GM23338 (cell line): ENCODE data around the gene NPLOC4. TPM values are rescaled to one million over a fixed set of nuclear protein-coding genes. Genes with fewer than 3 reads are reported as not detected.

Experiments used
- ATAC-seq: fragments of 200-7000 bp; cut with Tn5 transposase; 3 replicates; pipeline ENCODE4 v1.9.1; 2020
- DNase-seq: peaks from one replicate; pipeline ENCODE4 v3.0.0-alpha.2; 2015; ENCODE audit warnings: low spot score
- H2AFZ ChIP-seq: fragments of 200-600 bp; sonication (generic); 2 replicates; pipeline ENCODE4 v1.8.0; 2016; ENCODE audit warnings: antibody characterized with exemption, mild to moderate bottlenecking, moderate library complexity
- H3F3A ChIP-seq: fragments of 200-600 bp; sonication (generic); replicated peaks from 2 replicates; pipeline ENCODE4 v1.8.0; 2017; ENCODE audit warnings: antibody characterized with exemption, mixed run types, low read depth
- H3K27ac ChIP-seq: fragments of 200-600 bp; sonication (generic); 2 replicates; pipeline ENCODE4 v1.6.1; 2016; ENCODE audit warnings: low read depth
- H3K27me3 ChIP-seq: fragments of 200-600 bp; sonication (generic); 2 replicates; pipeline ENCODE4 v1.8.0; 2016; ENCODE audit warnings: mild to moderate bottlenecking, mixed run types, moderate library complexity; ENCODE audit not compliant: insufficient read depth
- H3K36me3 ChIP-seq: fragments of 200-600 bp; sonication (generic); 2 replicates; pipeline ENCODE4 v1.8.0; 2016; ENCODE audit warnings: mild to moderate bottlenecking; ENCODE audit not compliant: insufficient read depth
- H3K4me1 ChIP-seq: fragments of 200-600 bp; sonication (generic); 2 replicates; pipeline ENCODE4 v1.8.0; 2016; ENCODE audit warnings: mild to moderate bottlenecking, moderate library complexity; ENCODE audit not compliant: insufficient read depth
- H3K4me2 ChIP-seq: fragments of 200-600 bp; sonication (generic); 2 replicates; pipeline ENCODE4 v1.7.1; 2017; ENCODE audit warnings: mixed run types
- H3K4me3 ChIP-seq: fragments of 200-600 bp; sonication (generic); 2 replicates; pipeline ENCODE4 v1.6.1; 2016; ENCODE audit warnings: mixed run types
- H3K79me2 ChIP-seq: fragments of 200-600 bp; sonication (generic); replicated peaks from 2 replicates; pipeline ENCODE4 v1.8.0; 2017; ENCODE audit warnings: mild to moderate bottlenecking; ENCODE audit not compliant: insufficient read depth
- H3K9me2 ChIP-seq: fragments of 200-600 bp; sonication (generic); 2 replicates; pipeline ENCODE4 v1.8.0; 2017; ENCODE audit not compliant: insufficient read depth
- H4K20me1 ChIP-seq: fragments of 200-600 bp; sonication (generic); replicated peaks from 2 replicates; pipeline ENCODE4 v1.8.0; 2017; ENCODE audit warnings: mild to moderate bottlenecking; ENCODE audit not compliant: insufficient read depth
- H3K27ac Mint-ChIP-seq: 2 replicates; pipeline ENCODE4 v1.8.0; 2020; ENCODE audit warnings: inconsistent platforms, mild to moderate bottlenecking, moderate library complexity, mixed read lengths
- H3K27me3 Mint-ChIP-seq: 3 replicates; pipeline ENCODE4 v1.8.0; 2022; ENCODE audit warnings: low read depth, mild to moderate bottlenecking, moderate library complexity, mixed read lengths, inconsistent platforms; ENCODE audit not compliant: insufficient read depth, poor library complexity
- H3K36me3 Mint-ChIP-seq: 3 replicates; pipeline ENCODE4 v1.8.0; 2021; ENCODE audit warnings: low read depth, mild to moderate bottlenecking, inconsistent platforms, moderate library complexity, mixed read lengths
- H3K4me1 Mint-ChIP-seq: 3 replicates; pipeline ENCODE4 v1.8.0; 2020; ENCODE audit warnings: mild to moderate bottlenecking, inconsistent platforms, mixed read lengths
- H3K4me3 Mint-ChIP-seq: 3 replicates; pipeline ENCODE4 v1.8.0; 2021; ENCODE audit warnings: moderate library complexity, mild to moderate bottlenecking, inconsistent platforms, mixed read lengths
- H3K9me3 Mint-ChIP-seq: 3 replicates; pipeline ENCODE4 v1.8.0; 2020; ENCODE audit warnings: moderate library complexity, mild to moderate bottlenecking, inconsistent platforms, mixed read lengths
- JUNB ChIP-seq: IDR thresholded peaks from one replicate; pipeline ENCODE4 v1.6.1; 2016; ENCODE audit warnings: antibody characterized with exemption; ENCODE audit not compliant: unreplicated experiment
- POLR2AphosphoS5 ChIP-seq: IDR thresholded peaks from 2 replicates; pipeline ENCODE4 v1.6.1; 2016; ENCODE audit warnings: antibody characterized with exemption, low read depth
- ZNF114 ChIP-seq: fragments of 250-450 bp; sonication (Bioruptor Pico); IDR thresholded peaks from 2 replicates; pipeline ENCODE4 v1.5.0; 2020; ENCODE audit warnings: mild to moderate bottlenecking, moderate library complexity
- ZNF331 ChIP-seq: fragments of 250-450 bp; sonication (Bioruptor Pico); IDR thresholded peaks from 2 replicates; pipeline ENCODE4 v1.5.0; 2020; ENCODE audit warnings: low read depth, mild to moderate bottlenecking, moderate library complexity
- polyA plus RNA-seq: library from polyadenylated mRNA; unstranded; fragments of >200 nt; fragmentation: Nextera tagmentation; extraction: Ambion mirVana; gene quantifications from 2 replicates; pipeline ENCODE4 v1.2.1, GENCODE V29; 2016
- total RNA-seq: library from RNA; depleted of rRNA; stranded (reverse); fragments of >200 nt; shearing (Covaris generic); gene quantifications from 2 replicates; pipeline ENCODE4 v1.2.3, GENCODE V29; 2014
- TF ChIP-seq, protein P1 (sequence below): IDR thresholded peaks from one replicate; pipeline ENCODE4 v1.6.1; 2018; ENCODE audit warnings: antibody characterized with exemption; ENCODE audit not compliant: unreplicated experiment
- TF ChIP-seq, protein P2 (sequence below), 2 experiments: fragments of 200-600 bp in 1 of 2; sonication (generic) in 1 of 2; conservative IDR thresholded peaks; 2 replicates each; pipeline versions ENCODE4 v1.5.1 to v1.6.1; 2016 to 2017; ENCODE audit warnings: antibody characterized with exemption in 2 of 2, low read depth in 2 of 2, mild to moderate bottlenecking in 2 of 2, moderate library complexity in 1 of 2
- TF ChIP-seq, protein P3 (sequence below): fragments of 250-450 bp; sonication (Bioruptor Pico); IDR thresholded peaks from 2 replicates; pipeline ENCODE4 v1.5.0; 2020; ENCODE audit warnings: mild to moderate bottlenecking, moderate library complexity

The NPLOC4 gene
- total and polyA plus RNA-seq, 2 experiments from 2014 or later, result 24.1 to 79.1 TPM

DNA sequence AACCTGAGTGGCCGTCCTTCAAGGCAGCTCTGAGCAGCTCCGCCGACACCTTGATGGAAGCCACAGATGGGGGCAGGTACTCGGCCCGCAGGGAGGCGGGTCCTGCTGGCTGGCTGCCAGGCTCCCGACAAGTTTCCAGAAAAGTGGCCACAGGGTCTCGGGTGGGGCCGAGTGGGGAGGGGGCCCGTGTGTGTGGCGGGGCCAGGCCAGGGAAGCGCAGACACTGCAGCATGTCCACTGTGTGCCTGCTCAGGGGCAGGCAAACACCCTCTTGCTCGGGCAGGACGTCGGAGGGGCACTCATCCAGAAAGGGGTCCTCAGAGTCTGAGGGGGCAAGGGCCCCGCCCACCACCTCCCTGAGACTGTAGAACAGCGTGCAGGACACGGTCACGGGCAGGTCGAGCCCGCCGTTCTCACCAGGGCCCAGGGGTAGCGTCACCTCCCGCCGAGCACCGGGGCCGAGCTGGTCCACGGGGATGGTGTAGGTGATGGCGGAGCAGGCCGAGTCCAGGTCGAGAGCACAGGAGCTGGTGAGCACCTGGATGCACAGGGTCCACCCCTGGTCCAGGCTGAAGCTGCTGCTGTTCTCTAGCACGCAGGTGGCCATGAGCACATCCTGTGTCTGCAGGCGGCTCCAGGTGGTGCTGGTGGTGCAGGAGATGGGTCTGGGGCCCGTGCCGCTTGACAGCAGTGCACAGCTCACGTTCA is 89.9 kb downstream of the NPLOC4 start (continued):
- TF ChIP-seq, protein P1, sequence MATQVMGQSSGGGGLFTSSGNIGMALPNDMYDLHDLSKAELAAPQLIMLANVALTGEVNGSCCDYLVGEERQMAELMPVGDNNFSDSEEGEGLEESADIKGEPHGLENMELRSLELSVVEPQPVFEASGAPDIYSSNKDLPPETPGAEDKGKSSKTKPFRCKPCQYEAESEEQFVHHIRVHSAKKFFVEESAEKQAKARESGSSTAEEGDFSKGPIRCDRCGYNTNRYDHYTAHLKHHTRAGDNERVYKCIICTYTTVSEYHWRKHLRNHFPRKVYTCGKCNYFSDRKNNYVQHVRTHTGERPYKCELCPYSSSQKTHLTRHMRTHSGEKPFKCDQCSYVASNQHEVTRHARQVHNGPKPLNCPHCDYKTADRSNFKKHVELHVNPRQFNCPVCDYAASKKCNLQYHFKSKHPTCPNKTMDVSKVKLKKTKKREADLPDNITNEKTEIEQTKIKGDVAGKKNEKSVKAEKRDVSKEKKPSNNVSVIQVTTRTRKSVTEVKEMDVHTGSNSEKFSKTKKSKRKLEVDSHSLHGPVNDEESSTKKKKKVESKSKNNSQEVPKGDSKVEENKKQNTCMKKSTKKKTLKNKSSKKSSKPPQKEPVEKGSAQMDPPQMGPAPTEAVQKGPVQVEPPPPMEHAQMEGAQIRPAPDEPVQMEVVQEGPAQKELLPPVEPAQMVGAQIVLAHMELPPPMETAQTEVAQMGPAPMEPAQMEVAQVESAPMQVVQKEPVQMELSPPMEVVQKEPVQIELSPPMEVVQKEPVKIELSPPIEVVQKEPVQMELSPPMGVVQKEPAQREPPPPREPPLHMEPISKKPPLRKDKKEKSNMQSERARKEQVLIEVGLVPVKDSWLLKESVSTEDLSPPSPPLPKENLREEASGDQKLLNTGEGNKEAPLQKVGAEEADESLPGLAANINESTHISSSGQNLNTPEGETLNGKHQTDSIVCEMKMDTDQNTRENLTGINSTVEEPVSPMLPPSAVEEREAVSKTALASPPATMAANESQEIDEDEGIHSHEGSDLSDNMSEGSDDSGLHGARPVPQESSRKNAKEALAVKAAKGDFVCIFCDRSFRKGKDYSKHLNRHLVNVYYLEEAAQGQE, result no peak
- TF ChIP-seq ZNF114 (CRISPR knock-in tag) (no peak), ZNF331 (no peak), POLR2AphosphoS5 (no peak)
- TF ChIP-seq, protein P2, sequence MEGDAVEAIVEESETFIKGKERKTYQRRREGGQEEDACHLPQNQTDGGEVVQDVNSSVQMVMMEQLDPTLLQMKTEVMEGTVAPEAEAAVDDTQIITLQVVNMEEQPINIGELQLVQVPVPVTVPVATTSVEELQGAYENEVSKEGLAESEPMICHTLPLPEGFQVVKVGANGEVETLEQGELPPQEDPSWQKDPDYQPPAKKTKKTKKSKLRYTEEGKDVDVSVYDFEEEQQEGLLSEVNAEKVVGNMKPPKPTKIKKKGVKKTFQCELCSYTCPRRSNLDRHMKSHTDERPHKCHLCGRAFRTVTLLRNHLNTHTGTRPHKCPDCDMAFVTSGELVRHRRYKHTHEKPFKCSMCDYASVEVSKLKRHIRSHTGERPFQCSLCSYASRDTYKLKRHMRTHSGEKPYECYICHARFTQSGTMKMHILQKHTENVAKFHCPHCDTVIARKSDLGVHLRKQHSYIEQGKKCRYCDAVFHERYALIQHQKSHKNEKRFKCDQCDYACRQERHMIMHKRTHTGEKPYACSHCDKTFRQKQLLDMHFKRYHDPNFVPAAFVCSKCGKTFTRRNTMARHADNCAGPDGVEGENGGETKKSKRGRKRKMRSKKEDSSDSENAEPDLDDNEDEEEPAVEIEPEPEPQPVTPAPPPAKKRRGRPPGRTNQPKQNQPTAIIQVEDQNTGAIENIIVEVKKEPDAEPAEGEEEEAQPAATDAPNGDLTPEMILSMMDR (conservative IDR thresholded peaks at IDR 0.05; ENCODE audit: low read depth in 2 of 2), result no peak

DNA sequence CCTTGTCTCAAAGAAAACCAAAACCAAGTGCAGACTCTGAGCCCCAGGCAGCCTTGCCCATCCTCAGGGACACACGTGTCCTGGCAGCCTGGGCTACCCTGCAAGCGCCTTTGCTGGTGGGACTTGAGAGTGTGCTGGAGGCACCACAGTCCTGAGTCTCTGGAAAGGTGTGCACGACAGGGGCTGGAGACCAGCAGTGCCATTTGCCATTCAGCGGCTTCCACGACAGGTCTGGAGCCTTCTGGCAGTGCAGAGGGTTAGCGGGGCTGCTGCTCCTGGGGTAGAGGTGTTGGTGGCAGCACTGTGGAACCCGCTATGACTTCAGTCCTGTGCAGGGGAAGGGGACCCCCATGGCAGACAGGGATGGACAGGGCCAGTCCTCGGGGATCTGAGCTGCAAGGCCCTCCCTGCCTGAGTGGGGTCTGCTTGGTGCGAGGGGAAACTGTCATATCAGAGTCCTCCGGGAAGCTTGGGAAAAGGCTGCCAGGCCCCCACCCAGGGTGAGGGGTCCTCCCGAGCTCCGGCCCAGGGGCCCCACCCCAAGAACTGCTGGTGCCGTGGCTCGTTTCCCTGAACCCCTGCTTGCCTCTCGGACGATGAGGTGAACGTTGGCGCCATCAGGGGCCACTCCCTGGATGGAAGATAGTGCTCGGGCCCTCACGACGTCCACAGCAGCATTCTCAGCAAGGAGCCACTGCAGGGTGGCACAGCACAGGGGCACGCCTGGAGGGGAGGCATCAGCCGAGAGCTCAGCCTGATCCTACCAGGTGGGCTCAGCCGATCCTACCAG is 91.6 kb downstream of the NPLOC4 start:
- no peaks in the 10 kb centered on the region; the same call in 1 of the 2 replicates for H3K36me3 ChIP-seq
- H3K27ac ChIP-seq, result no peak overlapping the region
- no peak overlapping the region for H2AFZ ChIP-seq
- no peaks in the 10 kb centered on the region; the same call in 1 of the 2 replicates for H4K20me1 ChIP-seq
- Mint-ChIP-seq H3K4me1 (no peaks in the 10 kb centered on the region), H3K27ac (no peak overlapping the region), H3K27me3 (peaks cover 2% of the 10 kb centered on the region), H3K9me3 (no peaks in the 10 kb centered on the region), H3K36me3 (peaks cover 36% of the 10 kb centered on the region), H3K4me3 (no peak overlapping the region)
- no peaks in the 10 kb centered on the region for H3K27me3 ChIP-seq
- no peaks in the 10 kb centered on the region for H3K4me1 ChIP-seq
- H3K4me2 ChIP-seq, result no peak overlapping the region
- DNase-seq (no peak), ATAC-seq (no peak)
- H3K4me3 ChIP-seq, result no peak overlapping the region
- no peaks in the 10 kb centered on the region for H3K9me2 ChIP-seq
- H3F3A ChIP-seq, result no peaks in the 10 kb centered on the region
- peaks cover 10% of the 10 kb centered on the region; the same call in 1 of the 2 replicates for H3K79me2 ChIP-seq
- TF ChIP-seq, protein P3, sequence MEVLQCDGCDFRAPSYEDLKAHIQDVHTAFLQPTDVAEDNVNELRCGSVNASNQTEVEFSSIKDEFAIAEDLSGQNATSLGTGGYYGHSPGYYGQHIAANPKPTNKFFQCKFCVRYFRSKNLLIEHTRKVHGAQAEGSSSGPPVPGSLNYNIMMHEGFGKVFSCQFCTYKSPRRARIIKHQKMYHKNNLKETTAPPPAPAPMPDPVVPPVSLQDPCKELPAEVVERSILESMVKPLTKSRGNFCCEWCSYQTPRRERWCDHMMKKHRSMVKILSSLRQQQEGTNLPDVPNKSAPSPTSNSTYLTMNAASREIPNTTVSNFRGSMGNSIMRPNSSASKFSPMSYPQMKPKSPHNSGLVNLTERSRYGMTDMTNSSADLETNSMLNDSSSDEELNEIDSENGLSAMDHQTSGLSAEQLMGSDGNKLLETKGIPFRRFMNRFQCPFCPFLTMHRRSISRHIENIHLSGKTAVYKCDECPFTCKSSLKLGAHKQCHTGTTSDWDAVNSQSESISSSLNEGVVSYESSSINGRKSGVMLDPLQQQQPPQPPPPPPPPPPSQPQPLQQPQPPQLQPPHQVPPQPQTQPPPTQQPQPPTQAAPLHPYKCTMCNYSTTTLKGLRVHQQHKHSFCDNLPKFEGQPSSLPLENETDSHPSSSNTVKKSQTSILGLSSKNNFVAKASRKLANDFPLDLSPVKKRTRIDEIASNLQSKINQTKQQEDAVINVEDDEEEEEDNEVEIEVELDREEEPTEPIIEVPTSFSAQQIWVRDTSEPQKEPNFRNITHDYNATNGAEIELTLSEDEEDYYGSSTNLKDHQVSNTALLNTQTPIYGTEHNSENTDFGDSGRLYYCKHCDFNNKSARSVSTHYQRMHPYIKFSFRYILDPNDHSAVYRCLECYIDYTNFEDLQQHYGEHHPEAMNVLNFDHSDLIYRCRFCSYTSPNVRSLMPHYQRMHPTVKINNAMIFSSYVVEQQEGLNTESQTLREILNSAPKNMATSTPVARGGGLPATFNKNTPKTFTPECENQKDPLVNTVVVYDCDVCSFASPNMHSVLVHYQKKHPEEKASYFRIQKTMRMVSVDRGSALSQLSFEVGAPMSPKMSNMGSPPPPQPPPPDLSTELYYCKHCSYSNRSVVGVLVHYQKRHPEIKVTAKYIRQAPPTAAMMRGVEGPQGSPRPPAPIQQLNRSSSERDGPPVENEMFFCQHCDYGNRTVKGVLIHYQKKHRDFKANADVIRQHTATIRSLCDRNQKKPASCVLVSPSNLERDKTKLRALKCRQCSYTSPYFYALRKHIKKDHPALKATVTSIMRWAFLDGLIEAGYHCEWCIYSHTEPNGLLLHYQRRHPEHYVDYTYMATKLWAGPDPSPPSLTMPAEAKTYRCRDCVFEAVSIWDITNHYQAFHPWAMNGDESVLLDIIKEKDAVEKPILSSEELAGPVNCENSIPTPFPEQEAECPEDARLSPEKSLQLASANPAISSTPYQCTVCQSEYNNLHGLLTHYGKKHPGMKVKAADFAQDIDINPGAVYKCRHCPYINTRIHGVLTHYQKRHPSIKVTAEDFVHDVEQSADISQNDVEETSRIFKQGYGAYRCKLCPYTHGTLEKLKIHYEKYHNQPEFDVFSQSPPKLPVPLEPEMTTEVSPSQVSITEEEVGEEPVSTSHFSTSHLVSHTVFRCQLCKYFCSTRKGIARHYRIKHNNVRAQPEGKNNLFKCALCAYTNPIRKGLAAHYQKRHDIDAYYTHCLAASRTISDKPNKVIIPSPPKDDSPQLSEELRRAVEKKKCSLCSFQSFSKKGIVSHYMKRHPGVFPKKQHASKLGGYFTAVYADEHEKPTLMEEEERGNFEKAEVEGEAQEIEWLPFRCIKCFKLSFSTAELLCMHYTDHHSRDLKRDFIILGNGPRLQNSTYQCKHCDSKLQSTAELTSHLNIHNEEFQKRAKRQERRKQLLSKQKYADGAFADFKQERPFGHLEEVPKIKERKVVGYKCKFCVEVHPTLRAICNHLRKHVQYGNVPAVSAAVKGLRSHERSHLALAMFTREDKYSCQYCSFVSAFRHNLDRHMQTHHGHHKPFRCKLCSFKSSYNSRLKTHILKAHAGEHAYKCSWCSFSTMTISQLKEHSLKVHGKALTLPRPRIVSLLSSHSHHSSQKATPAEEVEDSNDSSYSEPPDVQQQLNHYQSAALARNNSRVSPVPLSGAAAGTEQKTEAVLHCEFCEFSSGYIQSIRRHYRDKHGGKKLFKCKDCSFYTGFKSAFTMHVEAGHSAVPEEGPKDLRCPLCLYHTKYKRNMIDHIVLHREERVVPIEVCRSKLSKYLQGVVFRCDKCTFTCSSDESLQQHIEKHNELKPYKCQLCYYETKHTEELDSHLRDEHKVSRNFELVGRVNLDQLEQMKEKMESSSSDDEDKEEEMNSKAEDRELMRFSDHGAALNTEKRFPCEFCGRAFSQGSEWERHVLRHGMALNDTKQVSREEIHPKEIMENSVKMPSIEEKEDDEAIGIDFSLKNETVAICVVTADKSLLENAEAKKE (CRISPR knock-in tag), result no peak
- no peak for TF ChIP-seq JUNB
- TF ChIP-seq, protein P2 (conservative IDR thresholded peaks at IDR 0.05; ENCODE audit: low read depth in 2 of 2), result no peak
- no peak for TF ChIP-seq ZNF331
